ENCODE data around the gene TMEM232.
"Not testable (repeated sequence)": the region's sequence is repeated elsewhere in the genome, so short reads cannot be mapped to it uniquely, and the experiment has no call there.

The TMEM232 gene

DNA sequence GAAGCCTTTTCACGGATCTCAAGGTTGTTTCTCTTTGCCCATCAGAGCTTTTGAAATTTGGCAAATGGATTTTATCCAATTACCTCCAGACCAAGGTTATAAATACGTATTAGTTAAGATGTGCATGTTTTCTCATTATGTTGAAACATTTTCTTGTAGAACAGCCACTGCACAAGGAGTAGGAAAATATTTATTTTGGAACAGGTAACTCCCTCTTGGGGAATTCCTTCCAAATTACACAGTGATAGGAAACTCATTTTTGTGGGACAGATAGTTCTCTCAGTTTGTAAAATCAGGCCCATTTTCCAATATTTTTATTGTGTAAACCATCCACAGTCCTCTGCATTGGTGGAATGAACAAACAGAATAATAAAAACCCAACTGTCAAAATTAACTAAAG lies 23.0 kb downstream of the TMEM232 start:
- no peaks in the 10 kb centered on the region for H3K36me3 ChIP-seq (ENCODE audit: control insufficient read depth, low read depth, low read length)
- no peak overlapping the region for H3K27ac ChIP-seq (ENCODE audit: low read length)
- no peaks in the 10 kb centered on the region for H3K4me1 ChIP-seq (ENCODE audit: control insufficient read depth, low read depth, low read length)
- H3K4me3 ChIP-seq (ENCODE audit: low read length): no peak overlapping the region
- H3K9ac ChIP-seq (ENCODE audit: low read length): no peak overlapping the region
- no peaks in the 10 kb centered on the region for H3K27me3 ChIP-seq (ENCODE audit: control insufficient read depth, insufficient read depth, low read length)
- H3K9me3 ChIP-seq (ENCODE audit: control insufficient read depth, low read depth, low read length): no peaks in the 10 kb centered on the region

DNA sequence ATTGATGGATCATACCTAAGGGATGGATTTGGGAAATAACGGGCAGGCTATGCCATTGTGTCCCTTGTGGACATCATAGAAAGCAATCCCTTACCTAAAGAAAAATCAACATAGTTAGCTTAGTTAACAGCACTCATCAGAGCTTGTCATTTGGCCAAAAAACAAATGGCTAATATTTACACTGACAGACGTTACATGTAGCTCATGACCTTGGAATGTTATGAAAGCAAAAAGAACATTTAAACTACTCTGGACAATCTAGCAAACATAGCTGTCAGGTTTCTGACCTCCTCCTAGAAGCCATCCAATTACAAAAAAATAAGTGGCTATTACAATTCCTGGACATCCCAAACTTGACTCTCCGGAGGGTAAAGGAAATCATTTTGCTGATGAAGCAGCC lies 23.8 kb downstream of the TMEM232 start:
- no peaks in the 10 kb centered on the region for H3K27me3 ChIP-seq (ENCODE audit: control insufficient read depth, insufficient read depth, low read length)
- H3K36me3 ChIP-seq (ENCODE audit: control insufficient read depth, low read depth, low read length): no peaks in the 10 kb centered on the region
- no peaks in the 10 kb centered on the region for H3K9me3 ChIP-seq (ENCODE audit: control insufficient read depth, low read depth, low read length)
- H3K4me1 ChIP-seq (ENCODE audit: control insufficient read depth, low read depth, low read length): no peaks in the 10 kb centered on the region
- no peak overlapping the region for H3K4me3 ChIP-seq (ENCODE audit: low read length)
- no peak overlapping the region for H3K27ac ChIP-seq (ENCODE audit: low read length)
- no peak overlapping the region for H3K9ac ChIP-seq (ENCODE audit: low read length)

DNA sequence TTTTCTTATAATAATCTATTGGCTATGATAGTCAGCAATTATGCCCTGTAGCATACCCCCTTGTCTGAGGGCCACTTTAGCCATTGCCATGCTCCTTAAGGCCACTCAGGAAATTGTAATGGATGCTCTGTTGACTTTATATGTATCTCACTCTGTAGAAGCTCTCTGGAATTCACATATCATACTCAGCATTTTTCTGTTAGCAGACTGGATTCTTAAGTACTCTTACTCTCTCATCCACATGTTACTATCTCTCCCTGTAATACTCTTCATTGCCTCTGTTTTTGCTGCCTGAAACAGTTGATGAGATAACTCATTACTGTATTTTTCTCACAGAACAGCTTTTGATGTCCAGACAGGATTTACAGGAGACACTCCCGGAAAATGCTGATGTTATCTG lies 24.2 kb downstream of the TMEM232 start:
- no peaks in the 10 kb centered on the region for H3K27me3 ChIP-seq (ENCODE audit: control insufficient read depth, insufficient read depth, low read length)
- no peak overlapping the region for H3K27ac ChIP-seq (ENCODE audit: low read length)
- no peaks in the 10 kb centered on the region for H3K9me3 ChIP-seq (ENCODE audit: control insufficient read depth, low read depth, low read length)
- H3K4me1 ChIP-seq (ENCODE audit: control insufficient read depth, low read depth, low read length): no peaks in the 10 kb centered on the region
- no peak overlapping the region for H3K4me3 ChIP-seq (ENCODE audit: low read length)
- H3K9ac ChIP-seq (ENCODE audit: low read length): no peak overlapping the region
- H3K36me3 ChIP-seq (ENCODE audit: control insufficient read depth, low read depth, low read length): no peaks in the 10 kb centered on the region

DNA sequence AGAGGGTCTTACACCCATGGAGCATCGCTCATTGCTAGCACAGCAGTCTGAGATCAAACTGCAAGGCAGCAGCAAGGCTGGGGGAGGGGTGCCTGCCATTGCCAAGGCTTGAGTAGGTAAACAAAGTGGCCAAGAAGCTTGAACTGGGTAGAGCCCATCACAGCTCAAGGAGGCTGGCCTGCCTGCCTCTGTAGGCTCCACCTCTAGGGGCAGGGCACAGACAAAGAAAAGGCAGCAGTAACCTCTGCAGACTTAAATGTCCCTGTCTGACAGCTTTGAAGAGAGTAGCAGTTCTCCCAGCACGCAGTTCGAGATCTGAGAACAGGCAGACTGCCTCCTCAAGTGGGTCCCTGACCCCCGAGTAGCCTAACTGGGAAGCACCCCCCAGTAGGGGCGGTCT lies 33.8 kb downstream of the TMEM232 start:
- not testable (repeated sequence) for H3K9me3 ChIP-seq (ENCODE audit: control insufficient read depth, low read depth, low read length); H3K27ac ChIP-seq (ENCODE audit: low read length); H3K9ac ChIP-seq (ENCODE audit: low read length); H3K4me3 ChIP-seq (ENCODE audit: low read length); H3K4me1 ChIP-seq (ENCODE audit: control insufficient read depth, low read depth, low read length); H3K27me3 ChIP-seq (ENCODE audit: control insufficient read depth, insufficient read depth, low read length); H3K36me3 ChIP-seq (ENCODE audit: control insufficient read depth, low read depth, low read length)

DNA sequence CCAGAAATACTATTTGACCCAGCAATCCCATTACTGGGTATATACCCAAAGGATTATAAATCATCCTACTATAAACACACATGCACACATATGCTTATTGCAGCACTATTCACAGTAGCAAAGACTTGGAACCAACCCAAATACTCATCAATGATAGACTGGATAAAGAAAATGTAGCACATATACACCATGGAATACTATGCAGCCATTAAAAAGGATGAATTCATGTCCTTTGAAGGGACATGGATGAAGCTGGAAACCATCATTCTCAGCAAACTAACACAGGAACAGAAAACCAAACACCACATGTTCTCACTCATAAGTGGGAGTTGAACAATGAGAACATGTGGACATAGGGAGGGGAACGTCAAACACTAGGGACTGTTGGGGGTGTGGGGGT lies 35.9 kb downstream of the TMEM232 start:
- not testable (repeated sequence) for H3K4me3 ChIP-seq (ENCODE audit: low read length); H3K27me3 ChIP-seq (ENCODE audit: control insufficient read depth, insufficient read depth, low read length); H3K27ac ChIP-seq (ENCODE audit: low read length); H3K36me3 ChIP-seq (ENCODE audit: control insufficient read depth, low read depth, low read length); H3K4me1 ChIP-seq (ENCODE audit: control insufficient read depth, low read depth, low read length); H3K9me3 ChIP-seq (ENCODE audit: control insufficient read depth, low read depth, low read length); H3K9ac ChIP-seq (ENCODE audit: low read length)

DNA sequence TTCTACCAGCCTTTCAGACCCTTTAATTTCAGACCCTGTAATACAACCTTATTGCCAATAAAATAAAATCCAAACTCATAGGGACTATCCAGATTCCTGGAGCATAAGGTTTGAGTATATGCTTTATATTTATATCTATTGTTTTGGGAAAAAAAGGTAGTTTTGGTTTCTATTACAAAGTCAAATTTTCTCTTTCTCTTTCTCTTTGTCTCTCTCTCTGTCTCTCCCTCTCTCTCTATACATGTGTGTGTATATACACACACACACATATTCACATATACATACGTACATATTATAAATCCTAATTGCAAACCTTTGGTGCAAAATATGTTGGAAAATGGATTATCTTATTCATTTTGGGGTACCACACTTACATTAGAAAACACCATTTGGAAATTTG lies 39.0 kb downstream of the TMEM232 start:
- H3K4me1 ChIP-seq (ENCODE audit: control insufficient read depth, low read depth, low read length): no peaks in the 10 kb centered on the region
- H3K9me3 ChIP-seq (ENCODE audit: control insufficient read depth, low read depth, low read length): no peaks in the 10 kb centered on the region
- H3K27ac ChIP-seq (ENCODE audit: low read length): no peak overlapping the region
- H3K9ac ChIP-seq (ENCODE audit: low read length): no peak overlapping the region
- H3K36me3 ChIP-seq (ENCODE audit: control insufficient read depth, low read depth, low read length): no peaks in the 10 kb centered on the region
- no peak overlapping the region for H3K4me3 ChIP-seq (ENCODE audit: low read length)
- no peaks in the 10 kb centered on the region for H3K27me3 ChIP-seq (ENCODE audit: control insufficient read depth, insufficient read depth, low read length)

DNA sequence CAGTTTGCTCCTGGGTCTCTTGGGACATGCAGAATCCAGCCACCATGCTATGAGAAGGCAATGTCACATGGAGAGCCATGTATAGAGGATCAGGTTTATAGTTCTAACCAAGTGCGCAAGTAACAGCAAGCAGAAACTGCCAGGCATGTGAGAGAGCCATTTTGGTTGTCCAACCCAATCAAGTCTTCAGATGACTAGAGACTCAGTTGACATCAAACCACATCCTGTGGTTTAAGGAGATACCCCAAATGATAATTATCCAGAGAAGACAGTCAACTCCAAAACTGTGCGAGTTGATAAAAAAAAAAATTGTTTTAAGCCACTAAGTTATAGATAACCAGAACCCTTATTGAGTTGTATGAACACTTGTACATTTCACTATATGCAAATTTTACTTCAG lies 40.2 kb downstream of the TMEM232 start:
- no peaks in the 10 kb centered on the region for H3K9me3 ChIP-seq (ENCODE audit: control insufficient read depth, low read depth, low read length)
- no peaks in the 10 kb centered on the region for H3K36me3 ChIP-seq (ENCODE audit: control insufficient read depth, low read depth, low read length)
- H3K9ac ChIP-seq (ENCODE audit: low read length): no peak overlapping the region
- no peaks in the 10 kb centered on the region for H3K27me3 ChIP-seq (ENCODE audit: control insufficient read depth, insufficient read depth, low read length)
- no peak overlapping the region for H3K27ac ChIP-seq (ENCODE audit: low read length)
- no peaks in the 10 kb centered on the region for H3K4me1 ChIP-seq (ENCODE audit: control insufficient read depth, low read depth, low read length)
- no peak overlapping the region for H3K4me3 ChIP-seq (ENCODE audit: low read length)

DNA sequence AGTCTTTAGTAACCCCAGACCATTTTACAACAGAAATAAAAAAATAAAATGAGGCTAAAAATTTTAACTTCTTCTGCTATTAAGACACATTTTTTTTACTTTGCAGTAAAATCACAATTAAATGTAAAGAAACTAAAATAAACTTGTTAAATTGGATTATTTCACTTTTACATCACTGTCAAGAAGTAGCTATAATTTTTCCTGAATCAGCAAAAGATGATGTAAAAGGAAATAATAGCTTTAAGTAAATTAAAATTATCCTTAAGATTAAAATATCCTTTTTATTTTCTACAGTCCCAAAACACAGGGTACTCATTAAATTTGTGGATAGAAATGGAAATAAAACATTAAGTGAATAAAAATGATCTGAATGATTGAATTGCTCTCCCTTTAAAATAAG lies 44.5 kb downstream of the TMEM232 start:
- Histone ChIP-seq H3K4me1 (ENCODE audit: control insufficient read depth, low read depth, low read length) (no peaks in the 10 kb centered on the region), H3K9ac (ENCODE audit: low read length) (no peak overlapping the region), H3K9me3 (ENCODE audit: control insufficient read depth, low read depth, low read length) (no peaks in the 10 kb centered on the region), H3K4me3 (ENCODE audit: low read length) (no peak overlapping the region), H3K27me3 (ENCODE audit: control insufficient read depth, insufficient read depth, low read length) (no peaks in the 10 kb centered on the region), H3K36me3 (ENCODE audit: control insufficient read depth, low read depth, low read length) (no peaks in the 10 kb centered on the region), H3K27ac (ENCODE audit: low read length) (no peak overlapping the region)

DNA sequence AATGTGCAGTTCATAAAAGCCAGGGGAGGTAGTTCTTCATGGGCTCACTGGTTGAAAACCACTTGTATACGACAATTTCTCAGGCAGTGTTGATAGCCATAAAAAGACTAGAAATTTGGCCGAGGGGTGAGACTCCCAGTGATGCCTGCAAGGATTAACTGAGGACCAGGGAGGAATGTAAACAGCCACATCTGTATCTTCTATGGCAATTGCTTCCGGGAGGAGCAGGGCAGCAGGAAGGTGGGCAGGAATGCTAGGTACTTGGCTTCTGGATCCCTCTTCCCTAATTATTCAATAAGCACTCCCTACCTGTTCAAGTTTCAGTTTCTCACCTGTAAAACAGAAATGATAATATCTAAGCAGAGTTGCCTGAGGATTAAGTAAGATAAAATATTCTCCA lies 45.4 kb downstream of the TMEM232 start:
- Histone ChIP-seq H3K9me3 (ENCODE audit: control insufficient read depth, low read depth, low read length) (no peaks in the 10 kb centered on the region), H3K4me3 (ENCODE audit: low read length) (no peak overlapping the region)

DNA sequence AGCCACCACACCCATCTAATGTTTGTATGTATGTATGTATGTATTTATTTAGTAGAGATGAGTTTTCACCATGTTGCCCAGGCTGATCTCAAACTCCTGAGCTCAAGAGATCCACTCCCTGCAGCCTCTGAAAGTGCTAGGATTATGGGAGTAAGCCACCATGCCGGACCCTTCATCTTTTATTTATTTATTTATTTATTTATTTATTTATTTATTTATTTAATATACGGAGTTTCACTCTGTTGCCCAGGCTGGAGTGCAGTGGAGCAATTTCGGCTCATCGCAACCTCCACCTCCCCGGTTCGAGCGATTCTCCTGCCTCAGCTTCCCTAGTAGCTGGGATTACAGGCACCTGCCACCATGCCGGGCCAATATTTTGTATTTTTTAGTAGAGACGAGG lies 49.9 kb downstream of the TMEM232 start:
- H3K9me3 ChIP-seq (ENCODE audit: control insufficient read depth, low read depth, low read length); H3K27me3 ChIP-seq (ENCODE audit: control insufficient read depth, insufficient read depth, low read length); H3K4me3 ChIP-seq (ENCODE audit: low read length): not testable (repeated sequence)

More for the DNA sequence above, 45.4 kb downstream of the TMEM232 start:
- Histone ChIP-seq H3K36me3 (ENCODE audit: control insufficient read depth, low read depth, low read length) (no peaks in the 10 kb centered on the region), H3K4me1 (ENCODE audit: control insufficient read depth, low read depth, low read length) (no peaks in the 10 kb centered on the region), H3K27ac (ENCODE audit: low read length) (no peak overlapping the region), H3K27me3 (ENCODE audit: control insufficient read depth, insufficient read depth, low read length) (no peaks in the 10 kb centered on the region), H3K9ac (ENCODE audit: low read length) (no peak overlapping the region)

DNA sequence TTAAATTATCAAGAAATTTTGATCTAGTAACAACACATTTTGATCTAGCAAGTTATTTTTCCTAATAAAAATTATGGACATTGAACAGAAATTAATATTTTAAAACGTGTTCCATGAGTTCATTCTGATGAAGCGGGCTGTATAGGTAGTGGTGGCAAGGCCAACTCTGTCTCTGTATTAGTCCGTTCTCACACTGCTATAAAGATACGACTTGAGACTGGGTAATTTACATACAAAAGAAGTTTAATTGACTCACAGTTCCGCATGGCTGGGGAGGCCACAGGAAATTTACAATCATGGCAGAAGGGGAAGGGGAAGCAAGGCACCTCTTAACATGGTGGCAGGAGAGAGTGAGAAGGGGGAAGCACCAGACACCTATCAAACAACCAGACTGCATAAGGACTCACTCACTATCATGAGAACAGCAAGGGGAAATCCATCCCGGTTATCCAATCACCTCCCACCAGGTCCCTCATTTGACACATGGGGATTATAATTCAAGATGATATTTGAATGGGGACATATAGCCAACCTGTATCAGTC lies 61.2 kb downstream of the TMEM232 start:
- Histone ChIP-seq H3K9me3 (ENCODE audit: control insufficient read depth, low read depth, low read length) (no peaks in the 10 kb centered on the region), H3K9ac (ENCODE audit: low read length) (no peak overlapping the region), H3K27me3 (ENCODE audit: control insufficient read depth, insufficient read depth, low read length) (no peaks in the 10 kb centered on the region), H3K36me3 (ENCODE audit: control insufficient read depth, low read depth, low read length) (no peaks in the 10 kb centered on the region), H3K27ac (ENCODE audit: low read length) (no peak overlapping the region), H3K4me3 (ENCODE audit: low read length) (no peak overlapping the region), H3K4me1 (ENCODE audit: control insufficient read depth, low read depth, low read length) (peaks cover 5% of the 10 kb centered on the region)

More for the DNA sequence above, 49.9 kb downstream of the TMEM232 start:
- not testable (repeated sequence) for H3K36me3 ChIP-seq (ENCODE audit: control insufficient read depth, low read depth, low read length); H3K4me1 ChIP-seq (ENCODE audit: control insufficient read depth, low read depth, low read length); H3K9ac ChIP-seq (ENCODE audit: low read length); H3K27ac ChIP-seq (ENCODE audit: low read length)

DNA sequence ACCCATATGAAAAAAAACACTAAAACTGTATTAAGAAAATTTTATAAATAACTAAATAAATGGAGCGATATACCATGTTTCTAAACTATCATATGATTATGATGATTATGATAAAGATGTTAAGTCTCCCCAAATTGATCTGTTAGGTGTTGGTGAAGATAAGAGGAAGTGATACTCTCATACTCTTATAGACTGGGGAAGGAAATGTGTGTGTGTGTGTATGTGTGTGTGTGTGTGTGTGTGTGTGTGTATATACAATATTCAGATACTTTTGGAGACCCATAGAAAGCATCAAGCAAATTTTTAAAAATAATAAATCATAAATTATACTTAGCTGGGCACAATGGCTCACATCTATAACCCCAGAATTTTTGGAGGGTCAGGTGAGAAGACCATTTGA lies 62.9 kb downstream of the TMEM232 start:
- H3K9ac ChIP-seq (ENCODE audit: low read length): no peak overlapping the region
- peaks cover 6% of the 10 kb centered on the region for H3K4me1 ChIP-seq (ENCODE audit: control insufficient read depth, low read depth, low read length)
- H3K9me3 ChIP-seq (ENCODE audit: control insufficient read depth, low read depth, low read length): no peaks in the 10 kb centered on the region
- H3K4me3 ChIP-seq (ENCODE audit: low read length): no peak overlapping the region
- no peaks in the 10 kb centered on the region for H3K36me3 ChIP-seq (ENCODE audit: control insufficient read depth, low read depth, low read length)
- H3K27me3 ChIP-seq (ENCODE audit: control insufficient read depth, insufficient read depth, low read length): no peaks in the 10 kb centered on the region
- no peak overlapping the region for H3K27ac ChIP-seq (ENCODE audit: low read length)

Data from iPS-18a (cell line).